Caco-2 (cell line): ENCODE measurements around the gene CFAP221. TPM values are rescaled to one million over a fixed set of nuclear protein-coding genes. Genes with fewer than 3 reads are reported as not detected.

ENCODE experiments used
- BruUV-seq: library from RNA; stranded (reverse); fragments of 400-500 nt; replicated peaks from 2 replicates; lab custom pipeline; 2021; lab: Mats Ljungman, UMichigan
- CTCF ChIA-PET: fragments of 300-600 bp; sonication (Branson Sonifier 250); formaldehyde crosslinking; loops from one replicate; lab custom pipeline; 2022; ENCODE audit warnings: antibody characterized with exemption; lab: Charles Lee
- POLR2A ChIA-PET: fragments of 300-600 bp; sonication (Branson Sonifier 250); formaldehyde crosslinking; loops from one replicate; lab custom pipeline; 2022; ENCODE audit warnings: antibody characterized with exemption; lab: Charles Lee
- DNase-seq, 2 experiments: peaks; one replicate each; pipeline versions ENCODE4 v3.0.0 to v3.0.0-alpha.2; 2020 to 2022
- H3K27me3 ChIP-seq: replicated peaks from 2 replicates; pipeline ENCODE4 v1.6.0; 2011; ENCODE audit warnings: low read length; ENCODE audit not compliant: control insufficient read depth, insufficient read depth
- H3K36me3 ChIP-seq: 2 replicates; pipeline ENCODE4 v1.5.1; 2011; ENCODE audit warnings: low read length; ENCODE audit not compliant: control insufficient read depth, insufficient read depth
- H3K4me1 ChIP-seq: fragments of 250-450 bp; sonication (Bioruptor Pico); 2 replicates; pipeline ENCODE4 v1.5.1; 2020; ENCODE audit warnings: mild to moderate bottlenecking
- H3K4me3 ChIP-seq: 2 replicates; pipeline ENCODE4 v1.5.1; 2011; ENCODE audit warnings: low read depth, mild to moderate bottlenecking, control low read depth, low read length
- H3K9me3 ChIP-seq: fragments of 250-450 bp; sonication (Bioruptor Pico); 2 replicates; pipeline ENCODE4 v1.5.1; 2020; ENCODE audit warnings: mild to moderate bottlenecking, moderate library complexity
- H3K27ac Mint-ChIP-seq: one replicate; pipeline ENCODE4 v1.8.0; 2022; ENCODE audit warnings: mixed read lengths; ENCODE audit not compliant: unreplicated experiment
- H3K27me3 Mint-ChIP-seq: one replicate; pipeline ENCODE4 v1.8.0; 2022; ENCODE audit warnings: mixed read lengths; ENCODE audit not compliant: insufficient read depth, unreplicated experiment
- H3K36me3 Mint-ChIP-seq: one replicate; pipeline ENCODE4 v1.8.0; 2022; ENCODE audit warnings: mild to moderate bottlenecking, mixed read lengths; ENCODE audit not compliant: insufficient read depth, unreplicated experiment
- H3K4me1 Mint-ChIP-seq: one replicate; pipeline ENCODE4 v1.8.0; 2022; ENCODE audit warnings: low read depth, mixed read lengths; ENCODE audit not compliant: unreplicated experiment
- H3K4me3 Mint-ChIP-seq: one replicate; pipeline ENCODE4 v1.8.0; 2022; ENCODE audit warnings: mild to moderate bottlenecking, moderate library complexity, mixed read lengths; ENCODE audit not compliant: unreplicated experiment
- H3K9me3 Mint-ChIP-seq: one replicate; pipeline ENCODE4 v1.8.0; 2022; ENCODE audit warnings: mixed read lengths; ENCODE audit not compliant: unreplicated experiment
- CTCF ChIP-seq, 2 experiments: fragments of 200-600 bp in 1 of 2; IDR thresholded peaks; 1 replicate in 1 of 2; 2 replicates in 1 of 2; pipeline versions ENCODE4 v1.5.1 to v1.8.0; 2011 to 2022; ENCODE audit warnings: antibody characterized with exemption in 1 of 2, control low read depth in 1 of 2, inconsistent platforms in 1 of 2, low read depth in 1 of 2, low read length in 1 of 2, mild to moderate bottlenecking in 1 of 2, moderate library complexity in 1 of 2; ENCODE audit not compliant: insufficient read depth in 1 of 2, severe bottlenecking in 1 of 2, unreplicated experiment in 1 of 2
- intact Hi-C: fragments of 100-400 bp; cut with micrococcal nuclease; formaldehyde crosslinking; loops from one replicate; pipeline ENCODE4 v1.10.0; 2022; ENCODE audit not compliant: unreplicated experiment
- total RNA-seq: library from RNA; stranded (reverse); gene quantifications from 2 replicates; pipeline ENCODE4 v1.2.3, GENCODE V29; 2022

Gene CFAP221
- total RNA-seq, 1 experiment from 2014 or later = not detected

- no peak overlapping the region for H3K27ac Mint-ChIP-seq
- intact Hi-C loops = no loop called here
- ChIA-PET CTCF (no interaction called here), POLR2A (no interaction called here)
- peaks cover 5% of the 10 kb centered on the region for H3K27me3 Mint-ChIP-seq
- TF ChIP-seq CTCF (IDR thresholded peaks at IDR 0.05; ENCODE audit: insufficient read depth in 1 of 2, low read depth in 1 of 2, low read length in 1 of 2, severe bottlenecking in 1 of 2, unreplicated experiment in 1 of 2) = no peak
- Histone ChIP-seq H3K4me1 (no peaks in the 10 kb centered on the region), H3K36me3 (no peaks in the 10 kb centered on the region), H3K4me3 (no peak overlapping the region), H3K27me3 (no peaks in the 10 kb centered on the region), H3K9me3 (peaks cover 7% of the 10 kb centered on the region; the same call in 1 of the 2 replicates)
- no peak for DNase-seq
- BruUV-seq = no TSS peak
- no peaks in the 10 kb centered on the region for H3K4me1 Mint-ChIP-seq
- H3K36me3 Mint-ChIP-seq = no peaks in the 10 kb centered on the region
- peaks cover 23% of the 10 kb centered on the region for H3K9me3 Mint-ChIP-seq
- no peak overlapping the region for H3K4me3 Mint-ChIP-seq
Measured at GRCh38 chr2:119565481-119565880, 21.2 kb downstream of the CFAP221 start.

GRCh38 chr2:119567292-119567691, 23.0 kb downstream of the CFAP221 start:
- no peak for TF ChIP-seq CTCF (IDR thresholded peaks at IDR 0.05; ENCODE audit: insufficient read depth in 1 of 2, low read depth in 1 of 2, low read length in 1 of 2, severe bottlenecking in 1 of 2, unreplicated experiment in 1 of 2)

GRCh38 chr2:119574108-119574815, 30.0 kb downstream of the CFAP221 start:
- H3K4me1 ChIP-seq = no peaks in the 10 kb centered on the region
- ChIA-PET CTCF (no interaction called here), POLR2A (no interaction called here)
- intact Hi-C loops = no loop called here
- no peak overlapping the region for H3K27ac Mint-ChIP-seq
- BruUV-seq = no TSS peak
- no peak for DNase-seq
- 0 out of 2 replicates have a peak, but pooled peaks cover 6% of the 10 kb centered on the region for H3K9me3 ChIP-seq
- no peaks in the 10 kb centered on the region for H3K4me1 Mint-ChIP-seq
- no peak overlapping the region for H3K4me3 ChIP-seq
- H3K36me3 Mint-ChIP-seq = no peaks in the 10 kb centered on the region
- no peaks in the 10 kb centered on the region for H3K36me3 ChIP-seq
- H3K4me3 Mint-ChIP-seq = no peak overlapping the region
- H3K27me3 Mint-ChIP-seq = peaks cover 5% of the 10 kb centered on the region
- H3K27me3 ChIP-seq = no peaks in the 10 kb centered on the region
- no peak for TF ChIP-seq CTCF (IDR thresholded peaks at IDR 0.05; ENCODE audit: insufficient read depth in 1 of 2, low read depth in 1 of 2, low read length in 1 of 2, severe bottlenecking in 1 of 2, unreplicated experiment in 1 of 2)
- peaks cover 9% of the 10 kb centered on the region for H3K9me3 Mint-ChIP-seq

More at GRCh38 chr2:119567292-119567691, 23.0 kb downstream of the CFAP221 start:
- Mint-ChIP-seq H3K4me3 (no peak overlapping the region), H3K36me3 (no peaks in the 10 kb centered on the region), H3K9me3 (peaks cover 23% of the 10 kb centered on the region), H3K27me3 (peaks cover 5% of the 10 kb centered on the region), H3K27ac (no peak overlapping the region), H3K4me1 (no peaks in the 10 kb centered on the region)
- Histone ChIP-seq H3K27me3 (no peaks in the 10 kb centered on the region), H3K4me1 (no peaks in the 10 kb centered on the region), H3K4me3 (no peak overlapping the region), H3K36me3 (no peaks in the 10 kb centered on the region), H3K9me3 (peaks cover 10% of the 10 kb centered on the region; the same call in 1 of the 2 replicates)
- ChIA-PET POLR2A (no interaction called here), CTCF (no interaction called here)
- BruUV-seq = no TSS peak
- DNase-seq = no peak
- intact Hi-C loops = no loop called here
